Natural killer cell (primary cell): Measurements from ENCODE around the gene UBALD2. TPM values are rescaled to one million over a fixed set of nuclear protein-coding genes. Genes with fewer than 3 reads are reported as not detected.

Experiments used
- ATAC-seq, 3 donors: fragments of 150-1000 bp in 2 of 3; fragments of 200-7000 bp in 1 of 3; cut with Tn5 transposase; 1 replicate in 1 of 3; 2 replicates in 2 of 3; pipeline ENCODE4 v1.10.0; 2021; ENCODE audit warnings: mild to moderate bottlenecking in 2 of 3, moderate library complexity in 2 of 3
- DNase-seq, 2 donors: peaks; one replicate each; pipeline versions ENCODE4 v3.0.0 to v3.0.0-alpha.2; 2013 to 2021; ENCODE audit warnings: mixed read lengths in 1 of 2
- H3K27ac ChIP-seq: one replicate; pipeline ENCODE4 v1.5.1; 2013; ENCODE audit warnings: mild to moderate bottlenecking, low read length
- H3K27me3 ChIP-seq: one replicate; pipeline ENCODE4 v1.6.1; 2013; ENCODE audit warnings: low read length; ENCODE audit not compliant: control insufficient read depth, insufficient read depth
- H3K36me3 ChIP-seq: one replicate; pipeline ENCODE4 v1.6.1; 2013; ENCODE audit warnings: low read length; ENCODE audit not compliant: control insufficient read depth, insufficient read depth
- H3K4me1 ChIP-seq: one replicate; pipeline ENCODE4 v1.6.1; 2013; ENCODE audit warnings: low read length; ENCODE audit not compliant: control insufficient read depth, insufficient read depth
- H3K4me3 ChIP-seq: one replicate; pipeline ENCODE4 v1.5.1; 2013; ENCODE audit warnings: low read length
- H3K9me3 ChIP-seq: one replicate; pipeline ENCODE4 v1.6.1; 2013; ENCODE audit warnings: low read length; ENCODE audit not compliant: control insufficient read depth, insufficient read depth
- H3K27ac Mint-ChIP-seq, 2 donors: one replicate each; pipeline ENCODE4 v1.8.0; 2022; ENCODE audit warnings: mild to moderate bottlenecking in 2 of 2, mixed read lengths in 2 of 2, moderate library complexity in 1 of 2
- H3K27me3 Mint-ChIP-seq, 2 donors: one replicate each; pipeline ENCODE4 v1.8.0; 2022; ENCODE audit warnings: low read depth in 2 of 2, mixed read lengths in 2 of 2
- H3K36me3 Mint-ChIP-seq: one replicate; pipeline ENCODE4 v1.8.0; 2022; ENCODE audit warnings: mixed read lengths
- H3K4me1 Mint-ChIP-seq, 2 donors: one replicate each; pipeline ENCODE4 v1.8.0; 2022; ENCODE audit warnings: mixed read lengths in 2 of 2
- H3K4me3 Mint-ChIP-seq: one replicate; pipeline ENCODE4 v1.8.0; 2022; ENCODE audit warnings: mild to moderate bottlenecking, moderate library complexity, mixed read lengths
- H3K9me3 Mint-ChIP-seq, 2 donors: one replicate each; pipeline ENCODE4 v1.8.0; 2022; ENCODE audit warnings: mixed read lengths in 2 of 2
- WGBS: methylation state at CpG from one replicate; pipeline ENCODE4 v1.1.7; 2013; ENCODE audit warnings: missing lambda C conversion rate; ENCODE audit not compliant: insufficient coverage; 5-methylcytosine and 5-hydroxymethylcytosine counted together
- intact Hi-C: fragments of 100-400 bp; cut with micrococcal nuclease; formaldehyde crosslinking; loops from one replicate; pipeline ENCODE4 v1.14.2; 2022
- total RNA-seq, 4 donors: library from RNA; stranded (reverse); fragments of 120-200 nt in 1 of 4; gene quantifications; one replicate each; pipeline versions ENCODE4 v1.2.3 to v1.2.4, GENCODE V29; 2013 to 2022
- TF ChIP-seq, protein P1 (sequence below): fragments of 200-600 bp; IDR thresholded peaks from one replicate; pipeline ENCODE4 v1.8.0; 2022; ENCODE audit warnings: antibody characterized with exemption

The UBALD2 gene
- total RNA-seq, 3 donors from 2014 or later (not counting 1 experiment from before 2014, with no cell fraction given): 171 to 287 (median 189) TPM

DNA sequence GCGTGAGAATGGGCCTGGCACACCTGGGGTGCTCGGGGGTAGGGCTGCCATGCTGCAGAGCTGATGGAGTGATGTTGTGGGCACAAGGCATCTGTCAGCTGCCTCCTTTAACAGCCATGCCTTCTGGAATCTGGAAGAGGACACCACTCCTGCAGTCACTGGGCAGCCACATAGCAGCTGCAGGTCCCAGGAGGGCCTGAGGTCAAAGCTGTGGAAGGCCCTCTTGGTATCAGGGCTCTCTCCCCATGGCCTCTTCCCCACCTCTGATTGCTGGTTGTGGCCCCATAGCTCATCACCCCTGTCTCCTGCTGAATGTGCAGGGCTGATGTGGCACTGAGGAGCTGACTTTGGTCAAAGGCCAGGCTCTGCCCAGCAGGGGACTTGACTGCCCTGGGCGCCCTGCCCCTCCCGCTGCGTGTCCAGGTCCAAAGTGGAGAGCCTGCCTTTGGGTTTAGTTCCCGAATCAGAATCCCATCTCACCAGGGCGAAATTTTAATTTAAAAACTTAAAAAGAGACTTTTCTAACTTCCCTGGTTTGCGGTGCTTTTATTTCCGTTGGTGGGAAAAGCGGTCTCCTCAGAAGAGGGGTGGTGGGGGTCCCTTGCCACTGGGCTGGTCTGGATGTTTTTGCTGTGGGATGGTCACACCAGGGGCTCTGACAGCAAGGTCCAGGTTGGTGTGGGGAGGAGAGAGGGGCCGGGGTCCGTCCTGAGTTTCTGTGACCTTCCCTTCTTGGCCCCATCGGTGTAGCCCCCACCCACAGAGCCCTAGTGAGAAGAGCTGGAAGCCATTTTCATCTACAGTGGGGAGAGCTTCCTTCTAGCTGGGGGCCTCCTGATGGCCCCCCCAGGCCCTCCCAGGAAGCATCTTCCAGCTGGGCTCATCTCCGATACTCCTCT is 5.9 kb downstream of the UBALD2 start:
- H3K4me1 Mint-ChIP-seq: peaks cover 28 to 51% of the 10 kb centered on the region in 2 donors
- H3K4me3 ChIP-seq: peak overlapping the region; percentile 39
- no peaks in the 10 kb centered on the region for H3K9me3 Mint-ChIP-seq
- no peaks in the 10 kb centered on the region for H3K27me3 ChIP-seq
- peak overlapping the region; percentile 92 for H3K27ac ChIP-seq
- H3K27me3 Mint-ChIP-seq: no peaks in the 10 kb centered on the region
- peaks cover 13% of the 10 kb centered on the region for H3K36me3 ChIP-seq
- ATAC-seq (peak in 1 of 3 donors; percentile 0), DNase-seq (peak in 1 of 2 donors; percentile 53)
- 80% methylated on average over 13 of the region's 14 CpGs for WGBS
- peak overlapping the region; percentile 47 for H3K4me3 Mint-ChIP-seq
- TF ChIP-seq, protein P1, sequence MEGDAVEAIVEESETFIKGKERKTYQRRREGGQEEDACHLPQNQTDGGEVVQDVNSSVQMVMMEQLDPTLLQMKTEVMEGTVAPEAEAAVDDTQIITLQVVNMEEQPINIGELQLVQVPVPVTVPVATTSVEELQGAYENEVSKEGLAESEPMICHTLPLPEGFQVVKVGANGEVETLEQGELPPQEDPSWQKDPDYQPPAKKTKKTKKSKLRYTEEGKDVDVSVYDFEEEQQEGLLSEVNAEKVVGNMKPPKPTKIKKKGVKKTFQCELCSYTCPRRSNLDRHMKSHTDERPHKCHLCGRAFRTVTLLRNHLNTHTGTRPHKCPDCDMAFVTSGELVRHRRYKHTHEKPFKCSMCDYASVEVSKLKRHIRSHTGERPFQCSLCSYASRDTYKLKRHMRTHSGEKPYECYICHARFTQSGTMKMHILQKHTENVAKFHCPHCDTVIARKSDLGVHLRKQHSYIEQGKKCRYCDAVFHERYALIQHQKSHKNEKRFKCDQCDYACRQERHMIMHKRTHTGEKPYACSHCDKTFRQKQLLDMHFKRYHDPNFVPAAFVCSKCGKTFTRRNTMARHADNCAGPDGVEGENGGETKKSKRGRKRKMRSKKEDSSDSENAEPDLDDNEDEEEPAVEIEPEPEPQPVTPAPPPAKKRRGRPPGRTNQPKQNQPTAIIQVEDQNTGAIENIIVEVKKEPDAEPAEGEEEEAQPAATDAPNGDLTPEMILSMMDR: no peak
- no peaks in the 10 kb centered on the region for H3K36me3 Mint-ChIP-seq
- peak overlapping the region; percentile 99 for H3K27ac Mint-ChIP-seq
- H3K4me1 ChIP-seq: peaks cover 85% of the 10 kb centered on the region
- no peaks in the 10 kb centered on the region for H3K9me3 ChIP-seq
- intact Hi-C loops: no loop called here

DNA sequence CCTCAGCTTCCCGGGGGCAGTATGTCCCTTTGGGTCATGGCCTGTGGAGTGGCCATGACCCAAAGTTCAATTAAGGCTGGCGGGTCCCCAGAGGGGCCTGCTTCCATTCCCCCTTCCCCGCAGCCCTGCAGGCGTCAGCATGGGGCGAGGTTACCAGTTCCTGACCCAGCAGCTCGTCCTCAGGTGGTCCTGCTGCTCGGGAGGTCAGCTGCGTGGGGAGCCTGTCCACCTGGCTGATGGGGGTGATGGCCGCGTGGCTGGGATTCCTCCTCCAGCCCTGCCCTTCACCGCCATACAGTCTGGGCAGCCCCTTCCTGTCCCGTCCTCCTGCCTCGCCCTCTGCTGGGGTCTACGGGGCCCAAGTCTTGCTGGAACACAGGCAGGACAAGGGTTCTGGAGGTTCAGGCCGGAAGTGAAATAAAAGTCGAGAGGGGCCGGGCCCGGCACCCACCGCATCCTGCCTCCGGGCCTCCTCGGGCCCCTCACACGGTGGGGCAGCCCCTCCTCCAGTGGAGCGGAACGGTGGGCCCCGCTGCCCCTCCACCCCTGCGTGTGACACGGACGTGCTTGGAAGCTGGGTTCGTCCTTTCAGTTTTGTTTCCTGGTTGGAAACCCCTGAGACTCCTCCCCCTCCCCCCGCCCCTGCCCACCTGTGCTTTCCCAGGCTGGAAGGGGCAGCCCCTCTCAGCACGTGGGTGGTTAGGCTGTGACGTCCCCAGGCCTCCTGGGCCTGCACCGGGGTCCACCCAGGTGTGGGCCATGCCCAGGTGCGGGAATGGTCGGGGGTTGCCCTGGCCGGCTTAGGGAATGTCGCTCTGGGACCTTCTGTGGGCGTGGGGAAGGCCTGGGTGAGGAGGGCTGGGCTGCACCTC is 6.8 kb downstream of the UBALD2 start:
- Mint-ChIP-seq H3K9me3 (no peaks in the 10 kb centered on the region), H3K27ac (peak overlapping the region; percentile 99)
- intact Hi-C loops: loop anchor here (1.0 kb wide), 1 partner anchor 8 kb away; no protein-coding TSS in a partner anchor

DNA sequence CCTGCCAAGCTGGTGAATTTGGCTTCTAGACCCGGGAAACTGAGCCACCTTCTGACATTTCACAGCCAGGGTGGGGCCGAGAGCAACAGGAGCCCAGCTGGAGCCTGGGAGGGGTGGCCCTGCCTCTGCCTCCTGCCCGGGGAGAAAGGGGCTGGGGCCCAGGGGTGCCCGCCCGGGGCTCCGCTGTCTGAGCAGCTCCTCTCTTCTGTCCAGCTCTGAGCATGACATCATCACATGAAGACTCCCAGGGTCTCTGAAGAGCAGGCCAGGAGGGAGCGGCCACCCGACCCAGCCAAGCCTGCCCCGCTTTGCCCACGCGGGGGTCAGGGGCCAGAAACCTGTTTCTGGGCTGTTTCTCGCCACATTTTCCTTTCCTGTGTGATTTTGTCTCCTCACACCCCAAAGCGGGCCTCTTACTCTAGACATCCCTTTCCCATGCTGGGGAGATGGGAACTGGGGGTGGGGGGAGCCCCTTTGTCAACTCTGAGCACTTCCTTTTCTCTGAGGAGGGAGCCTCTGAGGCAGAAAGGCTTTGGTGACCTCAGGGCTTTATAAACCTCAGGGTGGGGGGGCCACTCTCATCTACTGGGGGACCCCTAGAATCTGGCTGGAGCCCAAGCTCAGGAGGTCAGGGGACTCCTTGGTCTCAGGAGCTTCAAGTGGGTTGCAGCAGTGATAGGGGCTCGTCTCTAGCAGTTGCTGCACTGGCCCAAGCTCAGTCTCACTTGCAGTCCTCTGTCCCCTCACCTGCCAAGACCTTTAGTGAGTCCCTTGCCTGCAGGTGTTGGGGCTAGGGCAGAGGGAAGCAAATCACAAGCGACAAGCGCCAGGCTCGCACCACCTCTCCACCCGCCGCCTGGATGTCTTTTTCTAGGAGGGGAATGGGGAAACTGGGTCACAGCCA is 7.6 kb downstream of the UBALD2 start:
- H3K4me3 Mint-ChIP-seq: peak overlapping the region; percentile 82
- peak in 1 of 2 donors; percentile 64 for DNase-seq
- peaks cover 25 to 50% of the 10 kb centered on the region in 2 donors for H3K4me1 Mint-ChIP-seq
- Histone ChIP-seq H3K9me3 (no peaks in the 10 kb centered on the region), H3K27ac (peak overlapping the region; percentile 92), H3K27me3 (no peaks in the 10 kb centered on the region), H3K4me1 (peaks cover 67% of the 10 kb centered on the region), H3K4me3 (peak overlapping the region; percentile 39), H3K36me3 (peaks cover 11% of the 10 kb centered on the region)
- H3K27me3 Mint-ChIP-seq: no peaks in the 10 kb centered on the region
- no peaks in the 10 kb centered on the region for H3K9me3 Mint-ChIP-seq
- peak overlapping the region; percentile 99 for H3K27ac Mint-ChIP-seq
- TF ChIP-seq, protein P1: no peak
- intact Hi-C loops: loop anchor here (1.0 kb wide), 1 partner anchor 8 kb away; no protein-coding TSS in a partner anchor
- 28% methylated on average over 18 of the region's 19 CpGs for WGBS
- peak; percentile 1 to 12 (median 1) for ATAC-seq
- H3K36me3 Mint-ChIP-seq: no peaks in the 10 kb centered on the region

More for the DNA sequence above, 6.8 kb downstream of the UBALD2 start:
- H3K27me3 ChIP-seq: no peaks in the 10 kb centered on the region
- peak overlapping the region; percentile 39 for H3K4me3 ChIP-seq
- Mint-ChIP-seq H3K4me3 (peak overlapping the region; percentile 82), H3K36me3 (no peaks in the 10 kb centered on the region), H3K27me3 (no peaks in the 10 kb centered on the region), H3K4me1 (peaks cover 28 to 53% of the 10 kb centered on the region in 2 donors)
- H3K27ac ChIP-seq: peak overlapping the region; percentile 92
- ATAC-seq (peak; percentile 61 to 70 (median 63)), DNase-seq (peak; percentile 61 to 87)
- H3K4me1 ChIP-seq: peaks cover 76% of the 10 kb centered on the region
- peaks cover 13% of the 10 kb centered on the region for H3K36me3 ChIP-seq
- WGBS: 10% methylated on average over 38 of the region's 38 CpGs
- H3K9me3 ChIP-seq: no peaks in the 10 kb centered on the region
- TF ChIP-seq, protein P1: no peak
